Panc1 (cell line): Measurements from ENCODE around the gene SIRPG. TPM values are rescaled to one million over a fixed set of nuclear protein-coding genes. Genes with fewer than 3 reads are reported as not detected.

Experiments used
- ATAC-seq: fragments of 200-7000 bp; cut with Tn5 transposase; 2 replicates; pipeline ENCODE4 v1.9.1; 2020; ENCODE audit warnings: mild to moderate bottlenecking, moderate library complexity
- BruUV-seq: library from RNA; stranded (reverse); fragments of 400-500 nt; replicated peaks from 2 replicates; lab custom pipeline; 2021; lab: Mats Ljungman, UMichigan
- CTCF ChIA-PET: fragments of 300-600 bp; sonication (Branson Sonifier 250); formaldehyde crosslinking; loops from one replicate; lab custom pipeline; 2022; ENCODE audit warnings: antibody characterized with exemption; lab: Charles Lee
- POLR2A ChIA-PET: fragments of 300-600 bp; sonication (Branson Sonifier 250); formaldehyde crosslinking; loops from one replicate; lab custom pipeline; 2022; ENCODE audit warnings: antibody characterized with exemption; lab: Charles Lee
- DNase-seq: peaks from one replicate; pipeline ENCODE4 v3.0.0-alpha.2; 2010; ENCODE audit warnings: low read depth, low spot score
- H3K27ac ChIP-seq: 2 replicates; pipeline ENCODE4 v1.5.1; 2011; ENCODE audit warnings: mild to moderate bottlenecking, low read length, inconsistent platforms
- H3K27me3 ChIP-seq: fragments of 200-500 bp; sonication (Bioruptor generic); 2 replicates; pipeline ENCODE4 v1.6.0; 2014; ENCODE audit warnings: low read length, inconsistent platforms; ENCODE audit not compliant: control insufficient read depth, insufficient read depth
- H3K36me3 ChIP-seq: fragments of 200-500 bp; sonication (Bioruptor generic); 2 replicates; pipeline ENCODE4 v1.5.1; 2014; ENCODE audit warnings: inconsistent platforms, mild to moderate bottlenecking, low read length, moderate library complexity; ENCODE audit not compliant: control insufficient read depth, insufficient read depth
- H3K4me1 ChIP-seq: 2 replicates; pipeline ENCODE4 v1.5.1; 2011; ENCODE audit warnings: inconsistent platforms, mild to moderate bottlenecking, low read length, moderate library complexity; ENCODE audit not compliant: control insufficient read depth, insufficient read depth
- H3K4me3 ChIP-seq, 2 experiments: 2 replicates each; pipeline ENCODE4 v1.5.1; 2011 to 2012; ENCODE audit warnings: low read depth in 2 of 2, low read length in 2 of 2, mild to moderate bottlenecking in 2 of 2, inconsistent platforms in 1 of 2, moderate library complexity in 1 of 2
- H3K9me3 ChIP-seq: fragments of 200-500 bp; sonication (Bioruptor generic); 2 replicates; pipeline ENCODE4 v1.5.1; 2014; ENCODE audit warnings: low read depth, mild to moderate bottlenecking, inconsistent platforms, low read length, moderate library complexity; ENCODE audit not compliant: control insufficient read depth, insufficient read depth
- CTCF ChIP-seq: fragments of 450-650 bp; IDR thresholded peaks from 2 replicates; pipeline ENCODE4 v1.5.1; 2017; ENCODE audit warnings: mild to moderate bottlenecking
- POLR2AphosphoS5 ChIP-seq: IDR thresholded peaks from 2 replicates; pipeline ENCODE4 v1.6.1; 2012; ENCODE audit warnings: mild to moderate bottlenecking, low read depth, low read length, moderate library complexity
- REST ChIP-seq, 2 experiments: IDR thresholded peaks; 2 replicates each; pipeline ENCODE4 v1.6.1; 2011 to 2012; ENCODE audit warnings: low read depth in 2 of 2, control low read depth in 1 of 2, low read length in 1 of 2, mild to moderate bottlenecking in 1 of 2, moderate library complexity in 1 of 2; ENCODE audit not compliant: insufficient read depth in 1 of 2
- SIN3A ChIP-seq: IDR thresholded peaks from 2 replicates; pipeline ENCODE4 v1.6.1; 2012; ENCODE audit warnings: low read depth, mild to moderate bottlenecking, low read length, moderate library complexity, borderline replicate concordance; ENCODE audit not compliant: insufficient read depth
- TCF7L2 ChIP-seq: IDR thresholded peaks from 2 replicates; pipeline ENCODE4 v1.6.1; 2011; ENCODE audit warnings: mild to moderate bottlenecking, low read depth, low read length, inconsistent platforms
- in situ Hi-C: cut with HindIII; loops from 2 replicates; pipeline ENCODE4 v1.10.0; 2016; ENCODE audit warnings: low sequenced_read_pairs, low pct_unique_long_range_greater_than_20kb
- intact Hi-C: fragments of 100-400 bp; cut with micrococcal nuclease; formaldehyde crosslinking; loops from one replicate; pipeline ENCODE4 v1.10.0; 2022; ENCODE audit not compliant: unreplicated experiment
- total RNA-seq: library from RNA; stranded (reverse); gene quantifications from one replicate; pipeline ENCODE4 v1.2.1, GENCODE V29; 2021; ENCODE audit not compliant: unreplicated experiment

Gene SIRPG
- total RNA-seq, 1 experiment from 2014 or later, result not detected

GRCh38 chr20:1661542-1662299, 4.1 kb upstream of the SIRPG start:
- POLR2A ChIA-PET, result no interaction called here
- DNase-seq (no peak), ATAC-seq (no peak)
- Histone ChIP-seq H3K4me1 (no peaks in the 10 kb centered on the region), H3K27me3 (peaks cover 10% of the 10 kb centered on the region; the same call in 1 of the 2 replicates), H3K9me3 (no peaks in the 10 kb centered on the region), H3K36me3 (no peaks in the 10 kb centered on the region), H3K27ac (no peak overlapping the region), H3K4me3 (no peak overlapping the region)
- CTCF ChIA-PET, result no interaction called here
- TF ChIP-seq SIN3A, result no peak
- intact Hi-C loops, result no loop called here
- no TSS peak for BruUV-seq
- in situ Hi-C loops, result no loop called here

GRCh38 chr20:1660246-1660645, 2.7 kb upstream of the SIRPG start:
- no peak for ATAC-seq
- POLR2A ChIA-PET, result interaction anchor here (0.6 kb wide), 1 partner anchor 103 kb away, joined by 12 read pairs; no protein-coding TSS in a partner anchor
- intact Hi-C loops, result no loop called here
- H3K36me3 ChIP-seq, result no peaks in the 10 kb centered on the region
- no peak for DNase-seq
- CTCF ChIA-PET, result interaction anchor here (0.6 kb wide), 1 partner anchor 156 kb away, joined by 4 read pairs; no protein-coding TSS in a partner anchor
- no peak overlapping the region for H3K27ac ChIP-seq
- no TSS peak for BruUV-seq
- no peak for TF ChIP-seq POLR2AphosphoS5
- TF ChIP-seq CTCF, result no peak
- no peak for TF ChIP-seq REST (IDR thresholded peaks at IDR 0.05; ENCODE audit: insufficient read depth in 1 of 2, low read depth in 2 of 2, low read length in 1 of 2)
- TF ChIP-seq TCF7L2, result no peak
- TF ChIP-seq SIN3A, result no peak
- no peaks in the 10 kb centered on the region for H3K9me3 ChIP-seq
- H3K4me1 ChIP-seq, result no peaks in the 10 kb centered on the region
- H3K27me3 ChIP-seq, result peaks cover 10% of the 10 kb centered on the region; the same call in 1 of the 2 replicates
- no peak overlapping the region for H3K4me3 ChIP-seq
- in situ Hi-C loops, result no loop called here

- TF ChIP-seq TCF7L2 (no peak), CTCF (no peak), SIN3A (no peak), POLR2AphosphoS5 (no peak), REST (IDR thresholded peaks at IDR 0.05; ENCODE audit: insufficient read depth in 1 of 2, low read depth in 2 of 2, low read length in 1 of 2) (no peak)
- intact Hi-C loops, result no loop called here
- H3K9me3 ChIP-seq, result no peaks in the 10 kb centered on the region
- ATAC-seq, result no peak
- H3K27me3 ChIP-seq, result peaks cover 10% of the 10 kb centered on the region; the same call in 1 of the 2 replicates
- ChIA-PET CTCF (no interaction called here), POLR2A (no interaction called here)
- no peak overlapping the region for H3K27ac ChIP-seq
- no peaks in the 10 kb centered on the region for H3K4me1 ChIP-seq
- BruUV-seq, result no TSS peak
- no peak for DNase-seq
- no peaks in the 10 kb centered on the region for H3K36me3 ChIP-seq
- in situ Hi-C loops, result no loop called here
- H3K4me3 ChIP-seq, result no peak overlapping the region
These were observed 735 bp downstream of the SIRPG start for GRCh38 chr20:1656844-1657243.
